DND-41 (cell line): ENCODE results near the gene GSG1L2.

Source experiments
- ATAC-seq: fragments of 200-7000 bp; cut with Tn5 transposase; 3 replicates; pipeline ENCODE4 v1.9.1; 2021; ENCODE audit warnings: low read depth; ENCODE audit not compliant: insufficient read depth
- DNase-seq: peaks from one replicate; pipeline ENCODE4 v3.0.0-alpha.2; 2020
- H2AFZ ChIP-seq: 2 replicates; pipeline ENCODE4 v1.6.0; 2012; ENCODE audit warnings: low read depth, low read length
- H3K27ac ChIP-seq: 2 replicates; pipeline ENCODE4 v1.5.1; 2012; ENCODE audit warnings: low read length, inconsistent platforms
- H3K27me3 ChIP-seq: fragments of 200-600 bp; sonication (generic); 2 replicates; pipeline ENCODE4 v1.6.0; 2012; ENCODE audit warnings: low read length, mild to moderate bottlenecking, inconsistent platforms; ENCODE audit not compliant: insufficient read depth, poor library complexity
- H3K36me3 ChIP-seq: 2 replicates; pipeline ENCODE4 v1.5.1; 2012; ENCODE audit warnings: low read length, inconsistent platforms; ENCODE audit not compliant: insufficient read depth
- H3K4me1 ChIP-seq: 2 replicates; pipeline ENCODE4 v1.5.1; 2012; ENCODE audit warnings: mild to moderate bottlenecking, low read length; ENCODE audit not compliant: insufficient read depth
- H3K4me2 ChIP-seq: 2 replicates; pipeline ENCODE4 v1.6.0; 2012; ENCODE audit warnings: mild to moderate bottlenecking, moderate library complexity, low read length, inconsistent platforms; ENCODE audit not compliant: insufficient read depth
- H3K4me3 ChIP-seq, 2 experiments: fragments of 200-600 bp in 1 of 2; shearing (Covaris generic) in 1 of 2; 2 replicates each; pipeline ENCODE4 v1.5.1; 2012 to 2016; ENCODE audit warnings: inconsistent platforms in 2 of 2, low read length in 2 of 2, mild to moderate bottlenecking in 2 of 2, low read depth in 1 of 2, moderate library complexity in 1 of 2
- H3K79me2 ChIP-seq: 2 replicates; pipeline ENCODE4 v1.6.0; 2012; ENCODE audit warnings: low read length, inconsistent platforms; ENCODE audit not compliant: insufficient read depth
- H3K9ac ChIP-seq: 2 replicates; pipeline ENCODE4 v1.6.0; 2012; ENCODE audit warnings: low read depth, mild to moderate bottlenecking, inconsistent platforms, low read length, moderate library complexity
- H3K9me3 ChIP-seq: 2 replicates; pipeline ENCODE4 v1.5.1; 2012; ENCODE audit warnings: low read length, moderate library complexity, mild to moderate bottlenecking, inconsistent platforms; ENCODE audit not compliant: insufficient read depth, severe bottlenecking
- H4K20me1 ChIP-seq: 2 replicates; pipeline ENCODE4 v1.6.0; 2012; ENCODE audit warnings: low read length; ENCODE audit not compliant: insufficient read depth
- EZH2 ChIP-seq: IDR thresholded peaks from 3 replicates; pipeline ENCODE4 v1.6.1; 2012; ENCODE audit warnings: borderline replicate concordance, low read depth, mild to moderate bottlenecking, moderate library complexity, low read length, inconsistent platforms; ENCODE audit not compliant: severe bottlenecking
- TF ChIP-seq, protein P1 (sequence below): IDR thresholded peaks from 2 replicates; pipeline ENCODE4 v1.5.1; 2012; ENCODE audit warnings: borderline replicate concordance, low read length, moderate library complexity, mild to moderate bottlenecking; ENCODE audit not compliant: poor library complexity, severe bottlenecking; ENCODE audit errors: extremely low read depth

GSG1L2 gene

DNA sequence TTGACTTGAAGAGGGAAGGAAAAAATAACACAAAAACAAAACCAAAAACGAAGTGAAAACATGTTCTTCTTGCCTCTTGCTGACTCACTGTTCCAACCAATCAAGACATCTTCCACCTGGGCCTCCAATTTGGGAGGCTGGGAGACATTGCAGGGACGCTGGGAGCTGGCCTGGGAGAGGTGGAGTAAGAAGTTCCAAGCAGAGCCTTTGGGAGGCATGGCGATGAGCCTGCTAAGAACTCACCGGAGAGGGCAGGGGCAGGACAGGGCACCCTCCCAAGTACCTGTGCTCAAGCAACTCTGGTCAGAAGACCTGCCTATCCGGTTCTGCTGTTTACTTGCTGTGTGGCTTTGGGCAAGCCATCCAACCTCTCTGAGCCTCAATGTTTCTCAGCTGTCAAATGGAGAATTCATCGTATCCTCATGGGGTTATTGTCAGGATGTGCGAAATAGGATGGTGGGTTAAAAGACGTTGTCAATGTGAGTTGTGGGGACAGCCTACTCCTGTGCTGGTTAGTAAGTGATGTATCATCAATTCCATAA, 3.0 kb upstream of the GSG1L2 start:
- TF ChIP-seq, protein P1, sequence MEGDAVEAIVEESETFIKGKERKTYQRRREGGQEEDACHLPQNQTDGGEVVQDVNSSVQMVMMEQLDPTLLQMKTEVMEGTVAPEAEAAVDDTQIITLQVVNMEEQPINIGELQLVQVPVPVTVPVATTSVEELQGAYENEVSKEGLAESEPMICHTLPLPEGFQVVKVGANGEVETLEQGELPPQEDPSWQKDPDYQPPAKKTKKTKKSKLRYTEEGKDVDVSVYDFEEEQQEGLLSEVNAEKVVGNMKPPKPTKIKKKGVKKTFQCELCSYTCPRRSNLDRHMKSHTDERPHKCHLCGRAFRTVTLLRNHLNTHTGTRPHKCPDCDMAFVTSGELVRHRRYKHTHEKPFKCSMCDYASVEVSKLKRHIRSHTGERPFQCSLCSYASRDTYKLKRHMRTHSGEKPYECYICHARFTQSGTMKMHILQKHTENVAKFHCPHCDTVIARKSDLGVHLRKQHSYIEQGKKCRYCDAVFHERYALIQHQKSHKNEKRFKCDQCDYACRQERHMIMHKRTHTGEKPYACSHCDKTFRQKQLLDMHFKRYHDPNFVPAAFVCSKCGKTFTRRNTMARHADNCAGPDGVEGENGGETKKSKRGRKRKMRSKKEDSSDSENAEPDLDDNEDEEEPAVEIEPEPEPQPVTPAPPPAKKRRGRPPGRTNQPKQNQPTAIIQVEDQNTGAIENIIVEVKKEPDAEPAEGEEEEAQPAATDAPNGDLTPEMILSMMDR, result no peak
- H3K27me3 ChIP-seq, result peaks cover 4% of the 10 kb centered on the region
- H4K20me1 ChIP-seq, result no peaks in the 10 kb centered on the region; the same call in 1 of the 2 replicates
- H2AFZ ChIP-seq, result no peak overlapping the region
- no peaks in the 10 kb centered on the region for H3K36me3 ChIP-seq
- H3K9me3 ChIP-seq, result no peaks in the 10 kb centered on the region
- DNase-seq, result no peak
- no peak overlapping the region for H3K4me3 ChIP-seq
- no peaks in the 10 kb centered on the region for H3K79me2 ChIP-seq
- no peak overlapping the region for H3K27ac ChIP-seq
- H3K9ac ChIP-seq, result no peak overlapping the region
- H3K4me2 ChIP-seq, result no peak overlapping the region
- no peaks in the 10 kb centered on the region for H3K4me1 ChIP-seq
- ATAC-seq, result no peak

DNA sequence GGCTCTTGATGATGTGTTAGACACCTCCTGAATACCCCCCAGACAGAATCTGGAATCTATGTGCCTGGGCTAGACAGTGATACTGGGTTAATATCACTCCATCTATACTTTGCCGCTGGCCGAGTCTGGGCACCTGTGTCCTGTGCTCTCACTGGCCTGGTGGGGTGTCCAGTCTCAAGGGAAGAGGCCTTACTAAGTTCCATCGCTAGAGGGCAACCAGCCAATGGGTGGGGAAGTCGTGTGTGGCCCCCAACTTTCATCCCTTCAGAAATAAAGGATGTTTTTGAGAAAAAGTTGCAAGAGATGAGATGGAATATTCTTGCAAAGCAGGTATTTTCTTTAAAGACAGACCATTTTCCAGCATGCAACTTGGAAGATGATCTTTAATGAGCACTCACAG, 2.2 kb upstream of the GSG1L2 start:
- Histone ChIP-seq H3K9ac (no peak overlapping the region), H3K4me1 (no peaks in the 10 kb centered on the region), H3K4me2 (no peak overlapping the region), H3K79me2 (no peaks in the 10 kb centered on the region), H3K9me3 (no peaks in the 10 kb centered on the region), H3K36me3 (no peaks in the 10 kb centered on the region), H3K27ac (no peak overlapping the region), H2AFZ (no peak overlapping the region), H3K27me3 (peaks cover 4% of the 10 kb centered on the region), H3K4me3 (no peak overlapping the region), H4K20me1 (no peaks in the 10 kb centered on the region; the same call in 1 of the 2 replicates)
- no peak for TF ChIP-seq EZH2
- TF ChIP-seq, protein P1, result peak; percentile 10
- ATAC-seq, result no peak
- no peak for DNase-seq

DNA sequence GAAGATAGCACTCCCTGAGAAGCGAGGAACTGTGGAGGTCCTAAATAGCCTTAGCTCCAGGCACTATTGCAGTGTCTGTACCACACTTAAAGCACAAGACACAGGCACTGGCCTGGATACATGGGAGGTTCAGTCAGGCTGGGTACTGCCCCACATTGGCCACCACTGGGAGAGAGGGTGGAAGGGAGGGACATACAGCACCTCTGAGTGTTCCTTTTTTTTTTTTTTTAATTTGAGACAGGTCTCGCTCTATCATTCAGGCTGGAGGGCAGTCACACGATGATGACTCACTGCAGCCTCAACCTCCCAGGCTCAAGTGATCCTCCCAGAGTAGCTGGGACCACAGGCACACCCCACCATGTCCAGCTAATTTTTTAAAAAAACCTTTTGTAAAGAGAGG, 1.4 kb downstream of the GSG1L2 start:
- H2AFZ ChIP-seq, result no peak overlapping the region
- H4K20me1 ChIP-seq, result no peaks in the 10 kb centered on the region; the same call in 1 of the 2 replicates
- no peaks in the 10 kb centered on the region for H3K36me3 ChIP-seq
- H3K4me1 ChIP-seq, result no peaks in the 10 kb centered on the region
- ATAC-seq, result no peak
- no peak overlapping the region for H3K4me2 ChIP-seq
- H3K27ac ChIP-seq, result no peak overlapping the region
- TF ChIP-seq EZH2, result no peak
- TF ChIP-seq, protein P1, result no peak
- no peaks in the 10 kb centered on the region for H3K79me2 ChIP-seq
- no peak for DNase-seq
- H3K4me3 ChIP-seq, result no peak overlapping the region
- no peaks in the 10 kb centered on the region for H3K9me3 ChIP-seq
- no peak overlapping the region for H3K9ac ChIP-seq
- no peaks in the 10 kb centered on the region for H3K27me3 ChIP-seq

DNA sequence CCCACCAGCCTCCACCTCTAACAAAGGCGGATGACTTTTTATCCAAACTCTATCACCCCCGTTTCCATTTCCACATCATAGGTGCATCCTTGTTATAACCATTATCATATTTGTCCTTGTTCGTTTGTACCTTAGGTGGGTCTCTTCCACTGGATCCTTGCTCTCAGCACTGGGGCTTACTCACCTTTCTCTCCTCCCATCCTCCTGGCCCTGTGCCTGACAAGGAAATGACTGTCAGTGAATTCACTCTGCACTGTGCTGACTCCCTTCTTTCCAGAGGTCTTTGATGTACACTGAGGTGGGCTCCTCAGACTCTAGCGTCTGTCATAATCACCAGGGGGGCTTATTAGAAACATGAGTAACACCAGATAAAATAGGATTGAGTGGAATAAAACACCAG, 3.1 kb downstream of the GSG1L2 start:
- TF ChIP-seq, protein P1, result no peak
- TF ChIP-seq EZH2, result no peak
- H3K4me3 ChIP-seq, result no peak overlapping the region
- H3K27me3 ChIP-seq, result no peaks in the 10 kb centered on the region
- no peak overlapping the region for H3K9ac ChIP-seq
- H3K79me2 ChIP-seq, result no peaks in the 10 kb centered on the region
- ATAC-seq (no peak), DNase-seq (no peak)
- H2AFZ ChIP-seq, result no peak overlapping the region
- no peak overlapping the region for H3K4me2 ChIP-seq
- no peaks in the 10 kb centered on the region for H3K4me1 ChIP-seq
- H3K36me3 ChIP-seq, result no peaks in the 10 kb centered on the region
- H3K27ac ChIP-seq, result no peak overlapping the region
- H4K20me1 ChIP-seq, result no peaks in the 10 kb centered on the region; the same call in 1 of the 2 replicates
- no peaks in the 10 kb centered on the region for H3K9me3 ChIP-seq
